GM12892 (cell line): ENCODE measurements around the gene OCIAD2.
"Not testable (repeated sequence)": the region's sequence is repeated elsewhere in the genome, so short reads cannot be mapped to it uniquely, and the experiment has no call there.

Experiments used
- DNase-seq: peaks from one replicate; pipeline ENCODE4 v3.0.0; 2011; ENCODE audit not compliant: insufficient read length
- FAIRE-seq: peaks from 2 replicates; lab custom pipeline; 2011; peaks lifted over from hg19 to GRCh38; lab: Jason Lieb, UNC
- POLR2A ChIP-seq: IDR thresholded peaks from 2 replicates; pipeline ENCODE4 v1.6.1; 2011; ENCODE audit warnings: low read depth, low read length, control low read depth
- POLR2AphosphoS5 ChIP-seq: IDR thresholded peaks from 2 replicates; pipeline ENCODE4 v1.6.1; 2011; ENCODE audit warnings: low read depth, low read length, control low read depth
- TAF1 ChIP-seq: IDR thresholded peaks from 2 replicates; pipeline ENCODE4 v1.6.1; 2011; ENCODE audit warnings: low read depth, mild to moderate bottlenecking, control low read depth, low read length, borderline replicate concordance

Gene OCIAD2

GRCh38 chr4:48904541-48905142 lies 1.9 kb downstream of the OCIAD2 start:
- no peak for TF ChIP-seq TAF1
- TF ChIP-seq POLR2A: no peak
- no peak for TF ChIP-seq POLR2AphosphoS5
- FAIRE-seq (no peak), DNase-seq (no peak)

DNA sequence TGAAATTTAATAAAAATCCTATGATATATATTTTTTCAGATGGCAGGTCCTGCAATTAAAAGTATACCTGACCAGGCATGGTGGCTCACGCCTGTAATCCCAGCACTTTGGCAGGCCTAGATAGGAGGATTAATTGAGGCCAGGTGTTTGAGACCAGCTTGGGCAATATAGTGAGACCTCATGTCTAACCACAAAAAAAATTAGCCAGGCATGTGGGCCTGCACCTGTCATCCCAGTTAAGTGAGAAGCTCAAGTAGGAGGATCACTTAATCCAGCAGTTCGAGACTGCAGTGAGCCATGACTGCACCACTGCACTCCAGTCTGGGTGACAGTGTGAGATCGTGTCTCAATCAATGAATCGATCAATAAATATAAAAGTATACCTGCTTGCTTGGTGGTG lies 2.5 kb downstream of the OCIAD2 start:
- FAIRE-seq (no peak), DNase-seq (no peak)

GRCh38 chr4:48902266-48902665 lies 4.3 kb downstream of the OCIAD2 start:
- FAIRE-seq (no peak), DNase-seq (no peak)
- no peak for TF ChIP-seq POLR2AphosphoS5
- TF ChIP-seq TAF1: no peak
- TF ChIP-seq POLR2A: no peak

More for the DNA sequence above, 2.5 kb downstream of the OCIAD2 start:
- TF ChIP-seq POLR2A (no peak), POLR2AphosphoS5 (no peak), TAF1 (no peak)

GRCh38 chr4:48901196-48901595 lies 5.4 kb downstream of the OCIAD2 start:
- no peak for FAIRE-seq

GRCh38 chr4:48899950-48900349 lies 6.6 kb downstream of the OCIAD2 start:
- DNase-seq (no peak), FAIRE-seq (no peak)

More at GRCh38 chr4:48901196-48901595, 5.4 kb downstream of the OCIAD2 start:
- no peak for DNase-seq
- TF ChIP-seq POLR2AphosphoS5: no peak
- TF ChIP-seq TAF1: no peak
- no peak for TF ChIP-seq POLR2A

GRCh38 chr4:48899432-48899749 lies 7.2 kb downstream of the OCIAD2 start:
- DNase-seq (no peak), FAIRE-seq (no peak)
- TF ChIP-seq TAF1: no peak
- no peak for TF ChIP-seq POLR2A
- no peak for TF ChIP-seq POLR2AphosphoS5

More at GRCh38 chr4:48899950-48900349, 6.6 kb downstream of the OCIAD2 start:
- no peak for TF ChIP-seq POLR2AphosphoS5
- TF ChIP-seq TAF1: no peak
- no peak for TF ChIP-seq POLR2A

- DNase-seq: no peak
- FAIRE-seq: no peak
- TF ChIP-seq POLR2AphosphoS5 (no peak), POLR2A (no peak), TAF1 (no peak)
Measured at GRCh38 chr4:48898733-48899431, 7.7 kb downstream of the OCIAD2 start.

GRCh38 chr4:48896845-48897244 lies 9.7 kb downstream of the OCIAD2 start:
- TF ChIP-seq POLR2A: no peak
- TF ChIP-seq POLR2AphosphoS5: no peak
- TF ChIP-seq TAF1: no peak
- DNase-seq (no peak), FAIRE-seq (no peak)

GRCh38 chr4:48891028-48891619 lies 15.4 kb downstream of the OCIAD2 start:
- FAIRE-seq (no peak), DNase-seq (no peak)
- TF ChIP-seq POLR2A (no peak), POLR2AphosphoS5 (no peak), TAF1 (no peak)

DNA sequence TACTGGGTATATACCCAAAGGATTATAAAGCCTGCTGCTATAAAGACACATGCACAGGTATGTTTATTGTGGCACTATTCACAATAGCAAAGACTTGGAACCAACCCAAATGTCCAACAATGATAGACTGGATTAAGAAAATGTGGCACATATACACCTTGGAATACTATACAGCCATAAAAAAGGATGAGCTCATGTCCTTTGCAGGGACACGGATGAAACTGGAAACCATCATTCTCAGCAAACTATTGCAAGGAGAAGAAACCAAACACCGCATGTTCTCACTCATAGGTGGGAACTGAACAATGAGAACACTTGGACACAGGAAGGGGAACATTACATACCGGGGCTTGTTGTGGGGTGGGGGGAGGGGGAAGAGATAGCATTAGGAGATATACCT lies 16.8 kb downstream of the OCIAD2 start:
- not testable (repeated sequence) for DNase-seq, FAIRE-seq

DNA sequence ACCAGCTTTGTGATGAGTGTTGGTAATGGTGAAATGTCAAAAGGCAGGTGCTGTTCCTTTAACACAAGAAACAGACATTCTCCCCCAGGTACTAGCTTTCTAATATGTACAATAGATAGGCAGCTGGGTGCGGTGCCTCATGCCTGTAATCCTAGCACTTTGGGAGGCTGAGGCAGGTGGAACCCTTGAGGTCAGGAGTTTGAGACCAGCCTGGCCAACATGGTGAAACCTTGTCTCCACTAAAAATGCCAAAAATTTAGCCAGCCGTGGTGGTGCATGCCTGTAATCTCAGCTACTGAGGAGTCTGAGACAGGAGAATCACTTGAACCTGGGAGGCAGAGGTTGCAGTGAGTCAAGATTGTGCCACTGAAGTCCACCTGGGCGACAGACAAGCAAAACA lies 24.9 kb downstream of the OCIAD2 start:
- not testable (repeated sequence) for DNase-seq, FAIRE-seq

DNA sequence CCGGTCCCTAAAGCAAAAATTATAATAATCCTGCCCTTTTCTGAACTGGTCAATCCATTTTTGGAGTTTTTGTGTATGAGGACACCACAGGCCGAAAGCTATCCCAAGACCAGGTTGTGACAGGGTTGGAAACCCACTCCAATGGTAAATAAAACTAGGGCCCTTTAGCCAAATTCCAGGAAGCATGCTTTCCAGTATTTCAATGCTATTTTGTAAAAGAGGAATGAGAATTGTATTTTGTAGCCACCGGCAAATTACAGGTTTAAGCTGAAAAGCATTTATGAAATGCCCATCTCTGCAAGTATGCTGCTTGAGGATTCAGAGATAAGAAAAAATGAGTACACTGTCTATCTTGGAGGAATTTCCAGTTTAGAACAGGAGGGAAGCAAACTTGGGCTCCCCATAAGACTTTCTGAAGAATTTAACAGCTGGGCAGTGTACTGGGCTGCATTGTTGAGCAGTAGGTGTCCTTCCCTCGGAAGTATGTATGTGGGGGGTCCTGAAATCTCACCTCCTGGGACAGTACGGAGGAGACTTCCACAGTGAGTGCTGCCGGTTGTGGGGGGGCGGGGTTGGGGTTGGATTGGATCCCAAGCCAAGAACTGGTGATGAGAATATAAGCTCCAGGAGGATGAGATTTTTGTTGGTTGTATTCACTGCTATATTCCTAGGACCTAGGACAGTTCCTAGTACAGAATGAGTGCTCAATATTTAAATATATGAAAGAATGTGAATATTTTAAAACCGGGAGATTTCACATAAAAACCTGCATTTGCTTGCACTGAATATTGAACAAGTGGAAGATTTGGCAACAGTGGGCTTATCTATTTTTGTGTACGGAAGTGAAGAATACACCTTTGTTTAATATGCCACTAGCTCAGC lies 26.8 kb downstream of the OCIAD2 start:
- FAIRE-seq (no peak), DNase-seq (no peak)

More for the DNA sequence above, 26.8 kb downstream of the OCIAD2 start:
- TF ChIP-seq POLR2AphosphoS5: no peak
- TF ChIP-seq POLR2A: no peak
- no peak for TF ChIP-seq TAF1
